Left lung (tissue), 14 donors: ENCODE data around the gene EIF4E2. TPM values are rescaled to one million over a fixed set of nuclear protein-coding genes. Genes with fewer than 3 reads are reported as not detected.

ENCODE experiments used
- ATAC-seq: fragments of 200-7000 bp; cut with Tn5 transposase; one replicate; pipeline ENCODE4 v1.9.1; 2020; ENCODE audit warnings: moderate library complexity
- DNase-seq, 4 donors: peaks; one replicate each; pipeline ENCODE4 v3.0.0-alpha.2; 2013 to 2020
- H3K27ac ChIP-seq, 2 donors: fragments of 200-600 bp; sonication (generic) in 1 of 2; one replicate each; pipeline versions ENCODE4 v1.5.0 to v1.8.0; 2020 to 2021
- H3K27me3 ChIP-seq, 2 donors: fragments of 200-600 bp; sonication (generic) in 1 of 2; one replicate each; pipeline versions ENCODE4 v1.5.0 to v1.8.0; 2020 to 2021
- H3K36me3 ChIP-seq, 2 donors: fragments of 200-600 bp; sonication (generic) in 1 of 2; one replicate each; pipeline versions ENCODE4 v1.5.0 to v1.8.0; 2020 to 2021
- H3K4me1 ChIP-seq, 2 donors: fragments of 200-600 bp; one replicate each; pipeline ENCODE4 v1.8.0; 2021
- H3K4me3 ChIP-seq, 2 donors: fragments of 200-600 bp; sonication (generic) in 1 of 2; one replicate each; pipeline versions ENCODE4 v1.5.0 to v1.8.0; 2020 to 2021; ENCODE audit warnings: mild to moderate bottlenecking in 1 of 2
- H3K9me3 ChIP-seq, 2 donors: fragments of 200-600 bp; sonication (generic) in 1 of 2; one replicate each; pipeline versions ENCODE4 v1.5.0 to v1.8.0; 2020 to 2021
- intact Hi-C, 2 donors: fragments of 100-400 bp; cut with DNase I; formaldehyde crosslinking; loops; one replicate each; pipeline versions ENCODE4 v1.11.2 to v1.14.2; 2022
- long read RNA-seq, 12 donors: library from polyadenylated mRNA in 2 of 12; unstranded in 2 of 12; transcript quantifications; one replicate each; pipeline ENCODE4 v2.0.0 and lab custom pipeline, GENCODE V29; 2019 to 2026
- polyA plus RNA-seq, 6 donors: library from polyadenylated mRNA; unstranded; fragments of 120-200 nt; gene quantifications; one replicate each; pipeline ENCODE4 v1.2.1, GENCODE V29; 2013; ENCODE audit not compliant: insufficient read length in 6 of 6
- total RNA-seq, 2 donors: library from RNA; stranded (reverse); fragmentation: NEBNext Ultra II Directional; extraction: Animal tissue kit (Norgen Biotek cat#: 25700); gene quantifications; one replicate each; pipeline ENCODE4 v1.2.1, GENCODE V29; 2021
- TF ChIP-seq, protein P1 (sequence below), 2 donors: fragments of 200-600 bp; sonication (generic) in 1 of 2; IDR thresholded peaks; one replicate each; pipeline versions ENCODE4 v1.5.0 to v1.8.0; 2021; ENCODE audit warnings: antibody characterized with exemption in 2 of 2
- donor health status: DM: no; HTN: yes; CAD: no.
- donor health status: DM: no; HTN: no; CAD: no.

The EIF4E2 gene
- 10 to 100 TPM; 67.4 to 71.1 TPM for total RNA-seq
- polyA plus RNA-seq, result 100 to 1,000 TPM in 3 of 6 donors, 10 to 100 TPM in 3; 91.3 to 108 (median 98.3) TPM
- long read RNA-seq, donor 1, transcript EIF4E2-201 (7 exons, 1,604 nt), result major isoform, 34 of 86 reads
- long read RNA-seq, donor 1, transcript EIF4E2-206 (6 exons, 1,014 nt), result minor isoform, 6 of 86 reads
- long read RNA-seq, donor 1, partial matches to known transcripts, result 38 of 86 reads
- long read RNA-seq, donor 1, other reads (novel, unspliced or antisense), result 0 of 86 reads
- long read RNA-seq, donor 2, transcript EIF4E2-201 (7 exons, 1,604 nt), result major isoform, 20 of 78 reads
- long read RNA-seq, donor 2, partial matches to known transcripts, result 45 of 78 reads
- long read RNA-seq, donor 2, other reads (novel, unspliced or antisense), result 0 of 78 reads
- long read RNA-seq, donor 3, transcript EIF4E2-201 (7 exons, 1,604 nt), result major isoform, 19 of 59 reads
- long read RNA-seq, donor 3, partial matches to known transcripts, result 30 of 59 reads
- long read RNA-seq, donor 3, other reads (novel, unspliced or antisense), result 0 of 59 reads
- long read RNA-seq, donor 4, transcript EIF4E2-201 (7 exons, 1,604 nt), result major isoform, 45 of 55 reads
- long read RNA-seq, donor 4, partial matches to known transcripts, result 3 of 55 reads
- long read RNA-seq, donor 4, other reads (novel, unspliced or antisense), result 4 of 55 reads
- long read RNA-seq, donor 5, transcript EIF4E2-201 (7 exons, 1,604 nt), result major isoform, 26 of 66 reads
- long read RNA-seq, donor 5, transcript EIF4E2-206 (6 exons, 1,014 nt), result minor isoform, 5 of 66 reads
- long read RNA-seq, donor 5, partial matches to known transcripts, result 31 of 66 reads
- long read RNA-seq, donor 5, other reads (novel, unspliced or antisense), result 0 of 66 reads
- long read RNA-seq, donor 6, transcript EIF4E2-201 (7 exons, 1,604 nt), result major isoform, 26 of 71 reads
- long read RNA-seq, donor 6, partial matches to known transcripts, result 37 of 71 reads
- long read RNA-seq, donor 6, other reads (novel, unspliced or antisense), result 0 of 71 reads
- long read RNA-seq, donor 7, transcript EIF4E2-201 (7 exons, 1,604 nt), result major isoform, 18 of 56 reads
- long read RNA-seq, donor 7, partial matches to known transcripts, result 35 of 56 reads
- long read RNA-seq, donor 7, other reads (novel, unspliced or antisense), result 0 of 56 reads
- long read RNA-seq, donor 8, transcript EIF4E2-201 (7 exons, 1,604 nt), result major isoform, 31 of 89 reads
- long read RNA-seq, donor 8, transcript EIF4E2-202 (7 exons, 3,448 nt), result minor isoform, 6 of 89 reads
- long read RNA-seq, donor 8, transcript EIF4E2-206 (6 exons, 1,014 nt), result minor isoform, 8 of 89 reads
- long read RNA-seq, donor 8, partial matches to known transcripts, result 39 of 89 reads
- long read RNA-seq, donor 8, other reads (novel, unspliced or antisense), result 0 of 89 reads
- long read RNA-seq, donor 9, result 0 reads
- long read RNA-seq, donor 10, transcript EIF4E2-201 (7 exons, 1,604 nt), result major isoform, 57 of 78 reads
- long read RNA-seq, donor 10, partial matches to known transcripts, result 5 of 78 reads
- long read RNA-seq, donor 10, other reads (novel, unspliced or antisense), result 7 of 78 reads
- long read RNA-seq, donor 11, transcript EIF4E2-207 (8 exons, 3,525 nt), result major isoform, 9 of 44 reads
- long read RNA-seq, donor 11, transcript EIF4E2-201 (7 exons, 1,604 nt), result minor isoform, 7 of 44 reads
- long read RNA-seq, donor 11, partial matches to known transcripts, result 17 of 44 reads
- long read RNA-seq, donor 11, other reads (novel, unspliced or antisense), result 0 of 44 reads
- long read RNA-seq, donor 12, transcript EIF4E2-201 (7 exons, 1,604 nt), result major isoform, 22 of 65 reads
- long read RNA-seq, donor 12, transcript EIF4E2-206 (6 exons, 1,014 nt), result minor isoform, 10 of 65 reads
- long read RNA-seq, donor 12, partial matches to known transcripts, result 26 of 65 reads
- long read RNA-seq, donor 12, other reads (novel, unspliced or antisense), result 0 of 65 reads

DNA sequence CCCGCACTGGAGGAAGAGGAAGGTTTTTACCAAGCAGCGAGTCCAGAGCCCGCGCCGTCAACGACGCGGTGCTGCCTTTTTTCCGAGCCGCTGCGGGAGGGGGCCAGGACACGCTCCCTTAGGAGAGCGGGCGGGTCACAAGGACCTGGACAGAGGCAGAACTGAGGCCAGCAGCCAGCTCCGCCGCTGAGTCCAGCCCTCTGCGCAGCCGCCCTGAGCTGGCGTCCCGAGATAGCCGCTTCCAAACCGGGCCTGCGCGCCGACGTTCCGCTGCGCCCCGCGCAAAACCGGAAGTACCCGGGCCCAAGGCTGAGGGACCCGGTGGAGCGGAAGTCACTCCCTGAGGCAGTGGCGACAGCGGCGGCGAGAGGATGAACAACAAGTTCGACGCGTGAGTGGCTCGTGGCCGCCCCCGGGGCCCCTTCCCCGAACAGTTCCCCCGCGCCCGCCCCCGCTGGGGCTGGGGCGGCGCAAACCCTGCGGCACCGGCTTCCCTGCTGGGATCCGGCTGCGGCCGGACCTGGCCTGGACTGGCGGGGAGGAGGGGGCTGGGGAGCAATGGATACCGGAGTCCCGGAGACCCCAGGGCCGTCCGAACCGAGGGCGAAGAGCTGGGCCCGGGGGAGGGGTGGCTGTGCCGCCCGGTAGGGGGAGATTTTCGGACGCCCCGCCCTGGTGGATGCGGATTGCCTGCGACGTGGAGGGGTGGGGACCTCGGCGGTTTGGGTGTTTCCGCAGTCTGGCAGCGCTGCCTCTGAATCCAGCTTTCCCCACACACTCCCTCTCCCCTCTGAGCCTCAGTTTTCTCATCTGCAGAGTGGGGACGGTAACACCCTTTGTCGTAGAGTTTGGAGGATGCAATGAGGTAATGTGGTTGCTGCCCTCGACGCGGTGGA is at the start of gene EIF4E2, which contains the start of gene TIGD1:
EIF4E2 (plus strand) TSS at position 336 of the 896 bp plus-strand sequence; CDS start at position 372, 36 bp downstream.
TIGD1 (minus strand) TSS at position 204 of the 896 bp plus-strand sequence. CDS start 675 bp downstream, outside the sequence.
- H3K4me1 ChIP-seq, result peaks cover 9 to 54% of the 10 kb centered on the region in 2 donors
- intact Hi-C loops, result no loop called here

GRCh38 chr2:232501331-232501771 is 49.1 kb upstream of the EIF4E2 start:
- intact Hi-C loops, result no loop called here
- Histone ChIP-seq H3K4me1 (peaks cover 7 to 13% of the 10 kb centered on the region in 2 donors), H3K36me3 (no peaks in the 10 kb centered on the region), H3K27ac (no peak overlapping the region), H3K9me3 (no peaks in the 10 kb centered on the region), H3K4me3 (no peak overlapping the region), H3K27me3 (peaks cover 23 to 72% of the 10 kb centered on the region in 2 donors)
- TF ChIP-seq, protein P1, sequence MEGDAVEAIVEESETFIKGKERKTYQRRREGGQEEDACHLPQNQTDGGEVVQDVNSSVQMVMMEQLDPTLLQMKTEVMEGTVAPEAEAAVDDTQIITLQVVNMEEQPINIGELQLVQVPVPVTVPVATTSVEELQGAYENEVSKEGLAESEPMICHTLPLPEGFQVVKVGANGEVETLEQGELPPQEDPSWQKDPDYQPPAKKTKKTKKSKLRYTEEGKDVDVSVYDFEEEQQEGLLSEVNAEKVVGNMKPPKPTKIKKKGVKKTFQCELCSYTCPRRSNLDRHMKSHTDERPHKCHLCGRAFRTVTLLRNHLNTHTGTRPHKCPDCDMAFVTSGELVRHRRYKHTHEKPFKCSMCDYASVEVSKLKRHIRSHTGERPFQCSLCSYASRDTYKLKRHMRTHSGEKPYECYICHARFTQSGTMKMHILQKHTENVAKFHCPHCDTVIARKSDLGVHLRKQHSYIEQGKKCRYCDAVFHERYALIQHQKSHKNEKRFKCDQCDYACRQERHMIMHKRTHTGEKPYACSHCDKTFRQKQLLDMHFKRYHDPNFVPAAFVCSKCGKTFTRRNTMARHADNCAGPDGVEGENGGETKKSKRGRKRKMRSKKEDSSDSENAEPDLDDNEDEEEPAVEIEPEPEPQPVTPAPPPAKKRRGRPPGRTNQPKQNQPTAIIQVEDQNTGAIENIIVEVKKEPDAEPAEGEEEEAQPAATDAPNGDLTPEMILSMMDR (IDR thresholded peaks at IDR 0.05), result no peak
- no peak for DNase-seq
- ATAC-seq, result no peak

More for the DNA sequence above, at the start of gene EIF4E2, which contains the start of gene TIGD1:
- peak; percentile 90 to 99 (median 96) for DNase-seq
- TF ChIP-seq, protein P1 (IDR thresholded peaks at IDR 0.05), result peak in 1 of 2 donors; percentile 50
- Histone ChIP-seq H3K27me3 (no peaks in the 10 kb centered on the region), H3K36me3 (peaks cover 0 to 8% of the 10 kb centered on the region in 2 donors), H3K9me3 (no peaks in the 10 kb centered on the region), H3K4me3 (peak within 1 kb of the TSS; percentile 77 to 87), H3K27ac (peak within 1 kb of the TSS; percentile 98 to 99)
- peak; percentile 94 for ATAC-seq

DNA sequence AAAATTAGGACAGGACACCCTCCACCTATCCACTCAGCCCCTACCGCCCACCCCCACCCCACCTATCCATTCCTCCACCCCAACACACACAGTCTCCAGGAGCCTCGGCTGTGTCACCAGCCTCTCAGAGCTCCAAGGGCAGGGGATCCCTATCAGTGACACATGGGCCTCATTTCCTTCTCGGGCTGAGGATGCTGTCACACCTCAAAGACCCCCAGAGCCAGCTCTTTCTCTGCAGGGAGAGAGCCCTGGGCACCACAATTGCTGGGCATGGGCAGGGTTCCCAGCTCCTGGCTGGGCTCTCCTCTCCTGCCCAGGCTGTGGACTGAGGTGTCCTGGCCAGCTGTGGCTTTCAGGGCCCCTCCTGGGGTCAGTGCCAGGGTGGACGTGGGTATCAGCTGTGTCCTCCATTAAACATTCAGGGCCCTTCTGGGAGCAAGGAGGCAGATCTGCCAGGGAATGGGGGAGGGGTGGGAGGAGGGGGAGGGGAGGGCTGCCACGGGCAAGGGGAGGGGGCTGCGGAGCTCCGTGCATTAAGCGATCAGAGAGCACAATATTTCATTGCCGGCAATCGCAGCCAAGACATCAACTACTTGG is 48.6 kb upstream of the EIF4E2 start:
- ATAC-seq (no peak), DNase-seq (no peak)
- intact Hi-C loops, result no loop called here
- Histone ChIP-seq H3K27ac (no peak overlapping the region), H3K4me1 (peaks cover 7 to 13% of the 10 kb centered on the region in 2 donors), H3K4me3 (no peak overlapping the region), H3K9me3 (no peaks in the 10 kb centered on the region), H3K36me3 (no peaks in the 10 kb centered on the region), H3K27me3 (peaks cover 23 to 76% of the 10 kb centered on the region in 2 donors)
- TF ChIP-seq, protein P1 (IDR thresholded peaks at IDR 0.05), result no peak
